ENCODE measurements around the gene MINK1.

The MINK1 gene

DNA sequence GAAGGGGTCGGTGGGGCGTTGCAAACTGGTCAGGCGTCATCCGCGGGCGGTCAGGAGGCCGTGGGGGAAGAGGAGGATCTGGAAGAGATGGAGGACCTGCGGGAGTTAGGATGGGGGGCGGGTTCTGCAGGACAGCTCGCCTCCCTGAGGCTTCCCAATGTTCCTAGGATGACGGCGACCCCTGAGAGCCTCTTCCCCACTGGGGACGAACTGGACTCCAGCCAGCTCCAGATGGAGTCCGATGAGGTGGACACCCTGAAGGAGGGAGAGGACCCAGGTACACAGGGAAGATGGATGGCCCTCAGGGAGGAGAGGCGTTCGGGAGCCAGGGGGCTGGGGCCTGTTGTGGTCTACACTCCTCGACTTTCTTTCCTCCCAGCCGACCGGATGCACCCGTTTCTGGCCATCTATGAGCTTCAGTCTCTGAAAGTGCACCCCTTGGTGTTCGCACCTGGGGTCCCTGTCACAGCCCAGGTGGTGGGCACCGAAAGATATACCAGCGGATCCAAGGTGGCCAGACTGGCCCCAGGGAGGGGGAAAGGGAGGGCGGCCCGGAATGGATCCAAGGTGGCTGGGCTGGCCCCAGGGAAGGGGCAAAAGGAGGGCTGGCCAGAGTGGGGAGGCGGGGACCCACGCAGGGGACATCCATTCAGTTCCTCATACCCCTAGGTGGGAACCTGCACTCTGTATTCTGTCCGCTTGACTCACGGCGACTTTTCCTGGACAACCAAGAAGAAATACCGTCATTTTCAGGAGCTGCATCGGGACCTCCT is 25.3 kb upstream of the MINK1 start:
- ChIA-PET CTCF (interaction anchor here (1.4 kb wide), 1 partner anchor 18 kb away, joined by 8 read pairs; no protein-coding TSS in a partner anchor), POLR2A (interaction anchor here (0.9 to 3.4 kb wide), 10 partner anchors 8 to 132 kb away, joined by 3 to 19 read pairs (median 4); partner anchors contain the start of genes GLTPD2, MINK1, PSMB6 and RNF167)
- no peak for TF ChIP-seq L3MBTL2 (conservative IDR thresholded peaks at IDR 0.05)
- TF ChIP-seq HDGF (IDR thresholded peaks at IDR 0.05; ENCODE audit: borderline replicate concordance), result no peak
- TF ChIP-seq FOXM1 (IDR thresholded peaks at IDR 0.05; ENCODE audit: borderline replicate concordance), result no peak
- no peak for TF ChIP-seq TARDBP (IDR thresholded peaks at IDR 0.05)
- TF ChIP-seq NFRKB (IDR thresholded peaks at IDR 0.05), result no peak
- no peak for TF ChIP-seq CTBP1 (IDR thresholded peaks at IDR 0.05; ENCODE audit: borderline replicate concordance)
- TF ChIP-seq SP1 (IDR thresholded peaks at IDR 0.05), result no peak
- no peak for TF ChIP-seq ARNT (IDR thresholded peaks at IDR 0.05)
- TF ChIP-seq FOXK2 (IDR thresholded peaks at IDR 0.05), result no peak
- TF ChIP-seq BHLHE40 (IDR thresholded peaks at IDR 0.05; ENCODE audit: borderline replicate concordance), result no peak
- TF ChIP-seq LEF1 (IDR thresholded peaks at IDR 0.05; ENCODE audit: borderline replicate concordance), result no peak
- no peak for TF ChIP-seq FOXA1 (IDR thresholded peaks at IDR 0.05)
- TF ChIP-seq ZNF384 (IDR thresholded peaks at IDR 0.05), result no peak
- TF ChIP-seq ELF4 (IDR thresholded peaks at IDR 0.05), result no peak
- TF ChIP-seq SUZ12 (IDR thresholded peaks at IDR 0.05), result no peak
- TF ChIP-seq PKNOX1 (IDR thresholded peaks at IDR 0.05), result no peak
- DNase-seq (ENCODE audit: extremely low spot score), result no peak

- TF ChIP-seq CTBP1 (IDR thresholded peaks at IDR 0.05; ENCODE audit: borderline replicate concordance) (no peak), SP1 (IDR thresholded peaks at IDR 0.05) (no peak), FOXK2 (IDR thresholded peaks at IDR 0.05) (no peak), FOXM1 (IDR thresholded peaks at IDR 0.05; ENCODE audit: borderline replicate concordance) (no peak), BHLHE40 (IDR thresholded peaks at IDR 0.05; ENCODE audit: borderline replicate concordance) (no peak), PKNOX1 (IDR thresholded peaks at IDR 0.05) (no peak), L3MBTL2 (conservative IDR thresholded peaks at IDR 0.05) (no peak)
- ChIA-PET CTCF (no interaction called here), POLR2A (interaction anchor here (3.4 kb wide), 1 partner anchor 19 kb away, joined by 19 read pairs; the partner anchor contains the start of gene GLTPD2)
- no peak for DNase-seq (ENCODE audit: extremely low spot score)
These were observed 24.8 kb upstream of the MINK1 start for GRCh38 chr17:4808378-4808767.

GRCh38 chr17:4810696-4811290 is 22.3 kb upstream of the MINK1 start:
- TF ChIP-seq NFRKB (IDR thresholded peaks at IDR 0.05), result no peak
- TF ChIP-seq FOXA1 (IDR thresholded peaks at IDR 0.05), result no peak
- no peak for TF ChIP-seq BHLHE40 (IDR thresholded peaks at IDR 0.05; ENCODE audit: borderline replicate concordance)
- TF ChIP-seq HDGF (IDR thresholded peaks at IDR 0.05; ENCODE audit: borderline replicate concordance), result no peak
- TF ChIP-seq ZNF384 (IDR thresholded peaks at IDR 0.05), result no peak
- no peak for TF ChIP-seq PKNOX1 (IDR thresholded peaks at IDR 0.05)
- TF ChIP-seq L3MBTL2 (conservative IDR thresholded peaks at IDR 0.05), result no peak
- TF ChIP-seq FOXK2 (IDR thresholded peaks at IDR 0.05), result no peak
- no peak for TF ChIP-seq CTBP1 (IDR thresholded peaks at IDR 0.05; ENCODE audit: borderline replicate concordance)
- no peak for TF ChIP-seq SUZ12 (IDR thresholded peaks at IDR 0.05)
- TF ChIP-seq ARNT (IDR thresholded peaks at IDR 0.05), result no peak
- ChIA-PET CTCF (no interaction called here), POLR2A (no interaction called here)
- DNase-seq (ENCODE audit: extremely low spot score), result no peak

DNA sequence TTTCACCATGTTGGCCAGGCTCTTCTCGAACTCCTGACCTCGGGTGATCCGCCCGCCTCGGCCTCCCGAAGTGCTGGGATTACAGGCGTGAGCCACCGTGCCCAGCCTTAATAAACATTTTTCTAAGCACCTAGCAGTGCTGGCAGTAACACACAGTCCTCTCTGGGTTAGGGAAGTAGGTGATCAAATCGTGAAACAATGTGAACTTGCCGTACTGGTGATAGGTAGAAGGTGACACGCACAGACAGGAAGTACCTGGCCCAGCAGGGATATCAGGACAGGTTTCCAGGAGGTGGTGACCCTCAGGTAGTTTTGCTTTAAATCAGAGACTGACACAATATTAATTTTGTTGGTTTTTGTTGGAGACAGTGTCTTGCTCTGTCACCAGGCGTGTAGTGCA is 21.7 kb upstream of the MINK1 start:
- ChIA-PET CTCF (no interaction called here), POLR2A (no interaction called here)
- DNase-seq (ENCODE audit: extremely low spot score), result no peak
- no peak for TF ChIP-seq NFRKB (IDR thresholded peaks at IDR 0.05)
- no peak for TF ChIP-seq SP1 (IDR thresholded peaks at IDR 0.05)
- no peak for TF ChIP-seq TARDBP (IDR thresholded peaks at IDR 0.05)
- TF ChIP-seq HDGF (IDR thresholded peaks at IDR 0.05; ENCODE audit: borderline replicate concordance), result no peak
- no peak for TF ChIP-seq FOXA1 (IDR thresholded peaks at IDR 0.05)
- no peak for TF ChIP-seq PKNOX1 (IDR thresholded peaks at IDR 0.05)
- TF ChIP-seq FOXK2 (IDR thresholded peaks at IDR 0.05), result no peak
- TF ChIP-seq SUZ12 (IDR thresholded peaks at IDR 0.05), result no peak
- no peak for TF ChIP-seq ELF4 (IDR thresholded peaks at IDR 0.05)
- TF ChIP-seq FOXM1 (IDR thresholded peaks at IDR 0.05; ENCODE audit: borderline replicate concordance), result no peak
- no peak for TF ChIP-seq CTBP1 (IDR thresholded peaks at IDR 0.05; ENCODE audit: borderline replicate concordance)

DNA sequence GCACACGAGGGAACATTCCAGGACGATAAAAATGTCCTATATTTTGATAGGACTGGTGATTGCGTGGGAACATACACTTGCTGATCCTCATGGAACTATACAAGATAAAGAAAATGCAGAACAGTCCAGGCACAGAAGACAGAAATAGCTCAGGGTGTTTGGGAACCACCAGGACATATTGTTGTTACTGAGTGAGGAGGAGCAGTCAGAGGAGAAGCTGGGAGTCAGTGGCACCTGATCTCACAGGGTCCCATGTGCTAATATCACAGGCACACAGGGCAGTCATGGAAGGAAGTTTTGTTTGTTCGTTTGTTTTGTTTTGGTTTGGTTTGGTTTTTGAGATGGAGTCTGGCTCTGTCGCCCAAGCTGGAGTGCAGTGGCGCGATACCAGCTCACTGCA is 20.4 kb upstream of the MINK1 start:
- ChIA-PET CTCF (no interaction called here), POLR2A (no interaction called here)
- no peak for DNase-seq (ENCODE audit: extremely low spot score)
- no peak for TF ChIP-seq ELF4 (IDR thresholded peaks at IDR 0.05)
- no peak for TF ChIP-seq SUZ12 (IDR thresholded peaks at IDR 0.05)
- no peak for TF ChIP-seq PKNOX1 (IDR thresholded peaks at IDR 0.05)
- no peak for TF ChIP-seq FOXA1 (IDR thresholded peaks at IDR 0.05)
- TF ChIP-seq NFRKB (IDR thresholded peaks at IDR 0.05), result no peak
- no peak for TF ChIP-seq BHLHE40 (IDR thresholded peaks at IDR 0.05; ENCODE audit: borderline replicate concordance)
- no peak for TF ChIP-seq LEF1 (IDR thresholded peaks at IDR 0.05; ENCODE audit: borderline replicate concordance)
- TF ChIP-seq SP1 (IDR thresholded peaks at IDR 0.05), result no peak
- no peak for TF ChIP-seq TARDBP (IDR thresholded peaks at IDR 0.05)
- no peak for TF ChIP-seq FOXK2 (IDR thresholded peaks at IDR 0.05)
- no peak for TF ChIP-seq L3MBTL2 (conservative IDR thresholded peaks at IDR 0.05)
